A549 (cell line): ENCODE results near the gene ATP8A2. TPM values are rescaled to one million over a fixed set of nuclear protein-coding genes. Genes with fewer than 3 reads are reported as not detected.

ENCODE experiments used
- ATAC-seq, 2 experiments: fragments of 200-7000 bp in 1 of 2; fragments of >200 bp in 1 of 2; cut with Nextera tagmentation in 1 of 2; cut with Tn5 transposase in 1 of 2; 3 replicates each; pipeline versions ENCODE4 v1.8.0 to v1.9.1; 2018 to 2020; ENCODE audit warnings: mild to moderate bottlenecking in 1 of 2, moderate library complexity in 1 of 2
- CTCF ChIA-PET: fragments of 300-600 bp; sonication (Branson Sonifier 250); formaldehyde crosslinking; extraction: SDS; loops from one replicate; lab custom pipeline; 2021; ENCODE audit warnings: antibody characterized with exemption, inconsistent platforms; lab: Yijun Ruan, JAX
- POLR2A ChIA-PET: fragments of 350-600 bp; formaldehyde crosslinking; extraction: SDS; loops from one replicate; lab custom pipeline; 2021; ENCODE audit warnings: antibody characterized with exemption, inconsistent platforms; lab: Yijun Ruan, JAX
- DNase-seq, 2 experiments: peaks; one replicate each; pipeline versions ENCODE4 v3.0.0 to v3.0.0-alpha.2; 2011 to 2016; ENCODE audit warnings: low read depth in 1 of 2, low spot score in 1 of 2
- FAIRE-seq: peaks from 2 replicates; lab custom pipeline; 2011; peaks lifted over from hg19 to GRCh38; lab: Jason Lieb, UNC
- H3K27ac ChIP-seq, 2 experiments: fragments of >200 bp; sonication (Bioruptor Twin); formaldehyde crosslinking; 3 replicates each; pipeline ENCODE4 v1.5.1; 2016 to 2017
- H3K4me1 ChIP-seq: fragments of >200 bp; sonication (Bioruptor Twin); formaldehyde crosslinking; 3 replicates; pipeline ENCODE4 v1.6.1; 2016
- H3K4me2 ChIP-seq: fragments of >200 bp; sonication (Bioruptor Twin); formaldehyde crosslinking; 3 replicates; pipeline ENCODE4 v1.6.1; 2016
- H3K4me3 ChIP-seq: fragments of >200 bp; sonication (Bioruptor Twin); formaldehyde crosslinking; 3 replicates; pipeline ENCODE4 v1.5.1; 2016
- H3K9me3 ChIP-seq: fragments of >200 bp; sonication (Bioruptor Twin); formaldehyde crosslinking; 3 replicates; pipeline ENCODE4 v1.6.1; 2016
- ATOH8 ChIP-seq: fragments of 250-450 bp; sonication (Bioruptor Pico); IDR thresholded peaks from 2 replicates; pipeline ENCODE4 v1.5.0; 2020; ENCODE audit warnings: low read depth, mild to moderate bottlenecking, moderate library complexity
- BCL3 ChIP-seq: fragments of >200 bp; sonication (Bioruptor Twin); formaldehyde crosslinking; IDR thresholded peaks from 3 replicates; pipeline ENCODE4 v1.6.1; 2016
- CBX8 ChIP-seq: fragments of 200-600 bp; sonication (generic); IDR thresholded peaks from 2 replicates; pipeline ENCODE4 v1.6.1; 2016
- CHD2 ChIP-seq: fragments of 150-350 bp; IDR thresholded peaks from 2 replicates; pipeline ENCODE4 v1.6.1; 2014; ENCODE audit warnings: low read length; ENCODE audit not compliant: partially characterized antibody
- CHD4 ChIP-seq: fragments of 200-600 bp; sonication (generic); IDR thresholded peaks from 2 replicates; pipeline ENCODE4 v1.6.1; 2016; ENCODE audit warnings: antibody characterized with exemption, mild to moderate bottlenecking, borderline replicate concordance
- FOSB ChIP-seq: fragments of 250-450 bp; sonication (Bioruptor Pico); IDR thresholded peaks from 2 replicates; pipeline ENCODE4 v1.5.0; 2020; ENCODE audit warnings: mild to moderate bottlenecking, moderate library complexity
- FOSL2 ChIP-seq, 2 experiments: fragments of 450-650 bp in 1 of 2; fragments of >200 bp in 1 of 2; sonication (Bioruptor Twin) in 1 of 2; formaldehyde crosslinking; IDR thresholded peaks; 2 replicates each; pipeline versions ENCODE4 v1.5.0 to v1.6.1; 2016 to 2020; ENCODE audit warnings: mild to moderate bottlenecking in 1 of 2, moderate library complexity in 1 of 2
- FOXS1 ChIP-seq: fragments of 250-450 bp; sonication (Bioruptor Pico); IDR thresholded peaks from 2 replicates; pipeline ENCODE4 v1.5.0; 2020; ENCODE audit warnings: mild to moderate bottlenecking, moderate library complexity
- HMGXB4 ChIP-seq: fragments of 250-450 bp; sonication (Bioruptor Pico); IDR thresholded peaks from 2 replicates; pipeline ENCODE4 v1.5.0; 2021; ENCODE audit warnings: mild to moderate bottlenecking, moderate library complexity, borderline replicate concordance
- HOXA7 ChIP-seq: fragments of 250-450 bp; sonication (Bioruptor Pico); IDR thresholded peaks from 2 replicates; pipeline ENCODE4 v1.5.0; 2020; ENCODE audit warnings: mild to moderate bottlenecking, moderate library complexity
- HOXB13 ChIP-seq: fragments of 250-450 bp; sonication (Bioruptor Pico); IDR thresholded peaks from 2 replicates; pipeline ENCODE4 v1.5.0; 2020; ENCODE audit warnings: low read depth, mild to moderate bottlenecking, moderate library complexity
- JUN ChIP-seq, 2 experiments: fragments of >200 bp; sonication (Bioruptor Twin); formaldehyde crosslinking; IDR thresholded peaks; 2 replicates in 1 of 2; 3 replicates in 1 of 2; pipeline ENCODE4 v1.6.1; 2016 to 2017
- JUNB ChIP-seq: fragments of >200 bp; sonication (Bioruptor Twin); formaldehyde crosslinking; IDR thresholded peaks from 2 replicates; pipeline ENCODE4 v1.6.1; 2016
- MAZ ChIP-seq: fragments of 150-350 bp; IDR thresholded peaks from 2 replicates; pipeline ENCODE4 v1.6.1; 2014; ENCODE audit warnings: antibody characterized with exemption, low read depth, low read length, borderline replicate concordance
- NFE2L2 ChIP-seq: fragments of 150-350 bp; conservative IDR thresholded peaks from 2 replicates; pipeline ENCODE4 v1.6.1; 2014; ENCODE audit warnings: low read length
- NPAS2 ChIP-seq: fragments of 250-450 bp; sonication (Bioruptor Pico); IDR thresholded peaks from 2 replicates; pipeline ENCODE4 v1.8.0; 2022; ENCODE audit warnings: mild to moderate bottlenecking, moderate library complexity, borderline replicate concordance
- NR3C1 ChIP-seq: fragments of >200 bp; sonication (Bioruptor Twin); formaldehyde crosslinking; IDR thresholded peaks from 3 replicates; pipeline ENCODE4 v1.6.1; 2017
- PHF8 ChIP-seq: fragments of 200-600 bp; sonication (generic); IDR thresholded peaks from 2 replicates; pipeline ENCODE4 v1.6.1; 2016; ENCODE audit warnings: low read depth, mild to moderate bottlenecking, antibody characterized with exemption, moderate library complexity, borderline replicate concordance
- POLR2A ChIP-seq: IDR thresholded peaks from 2 replicates; pipeline ENCODE4 v1.6.1; 2012; ENCODE audit warnings: mild to moderate bottlenecking, low read length
- RAD21 ChIP-seq, 2 experiments: fragments of >200 bp in 1 of 2; sonication (Bioruptor Twin) in 1 of 2; formaldehyde crosslinking in 1 of 2; IDR thresholded peaks in 1 of 2; conservative IDR thresholded peaks in 1 of 2; 2 replicates in 1 of 2; 3 replicates in 1 of 2; pipeline ENCODE4 v1.6.1; 2012 to 2018; ENCODE audit warnings: inconsistent platforms in 1 of 2
- REST ChIP-seq: fragments of 200-600 bp; sonication (generic); IDR thresholded peaks from 2 replicates; pipeline ENCODE4 v1.6.1; 2016; ENCODE audit warnings: antibody characterized with exemption, mild to moderate bottlenecking, moderate library complexity
- USF2 ChIP-seq: fragments of 450-650 bp; IDR thresholded peaks from 2 replicates; pipeline ENCODE4 v1.6.1; 2014; ENCODE audit warnings: antibody characterized with exemption
- ZC3H11A ChIP-seq: fragments of 450-650 bp; IDR thresholded peaks from 2 replicates; pipeline ENCODE4 v1.6.1; 2014; ENCODE audit warnings: antibody characterized with exemption, mild to moderate bottlenecking
- ZFP36 ChIP-seq: fragments of 450-650 bp; IDR thresholded peaks from 2 replicates; pipeline ENCODE4 v1.6.1; 2014; ENCODE audit warnings: borderline replicate concordance; ENCODE audit not compliant: partially characterized antibody
- WGBS: methylation state at CpG from one replicate; pipeline ENCODE4 v1.1.6; 2017; ENCODE audit errors: missing lambda C conversion rate; 5-methylcytosine and 5-hydroxymethylcytosine counted together
- polyA plus RNA-seq, 4 experiments: library from polyadenylated mRNA; depleted of rRNA in 3 of 4; stranded (reverse); fragments of >200 nt; fragmentation: RNase III in 1 of 4; extraction: RNeasy Plus Mini Kit Qiagen cat#74134 plus additional on column Dnase treatment in 1 of 4; gene quantifications; 2 replicates in 3 of 4; 3 replicates in 1 of 4; pipeline ENCODE4 v1.2.3, GENCODE V29; 2011 to 2017

The ATP8A2 gene
- polyA plus RNA-seq, 2 of the 4 experiments (the other 2 are of a cell fraction), result 0.03 TPM; not detected in 1

- ChIA-PET CTCF (no interaction called here), POLR2A (no interaction called here)
- no peak overlapping the region for H3K4me2 ChIP-seq
- no peak for FAIRE-seq
- no peaks in the 10 kb centered on the region for H3K9me3 ChIP-seq
- H3K4me1 ChIP-seq, result no peaks in the 10 kb centered on the region
- TF ChIP-seq ZFP36 (no peak), CHD4 (no peak), USF2 (no peak), ZC3H11A (no peak), FOSB (CRISPR knock-in tag) (no peak), CBX8 (no peak), PHF8 (no peak)
- TF ChIP-seq, all 56 proteins: peak for 0
- Histone ChIP-seq H3K27ac (no peak overlapping the region), H3K4me3 (no peak overlapping the region)
- ATAC-seq (no peak), DNase-seq (no peak)
- WGBS, result 22% methylated on average over 2 of the region's 2 CpGs
Observed at GRCh38 chr13:25965596-25965995, 593.8 kb downstream of the ATP8A2 start.

GRCh38 chr13:25966086-25966485 is 594.3 kb downstream of the ATP8A2 start:
- TF ChIP-seq ZFP36 (no peak), NPAS2 (CRISPR knock-in tag) (no peak), NR3C1 (no peak), REST (no peak), JUNB (no peak), HOXA7 (CRISPR knock-in tag) (no peak), HMGXB4 (CRISPR knock-in tag) (no peak), MAZ (no peak), FOSB (CRISPR knock-in tag) (no peak), CHD2 (no peak), POLR2A (no peak), BCL3 (no peak), ATOH8 (CRISPR knock-in tag) (no peak), NFE2L2 (no peak), RAD21 (conservative IDR thresholded peaks at IDR 0.05 in 1 of 2, IDR thresholded peaks at IDR 0.05 in 1 of 2) (no peak), FOXS1 (CRISPR knock-in tag) (no peak), JUN (IDR thresholded peaks at IDR 0.05) (no peak), CHD4 (no peak), FOSL2 (IDR thresholded peaks at IDR 0.05) (no peak), FOSL2 (CRISPR knock-in tag; IDR thresholded peaks at IDR 0.05) (no peak), HOXB13 (CRISPR knock-in tag) (no peak)
- H3K27ac ChIP-seq, result no peak overlapping the region
- no peaks in the 10 kb centered on the region for H3K4me1 ChIP-seq
- FAIRE-seq (no peak), DNase-seq (no peak), ATAC-seq (no peak)
- 12% methylated on average over 4 of the region's 4 CpGs for WGBS
- CTCF ChIA-PET, result no interaction called here
- H3K4me3 ChIP-seq, result no peak overlapping the region
- POLR2A ChIA-PET, result no interaction called here
- H3K4me2 ChIP-seq, result no peak overlapping the region
- H3K9me3 ChIP-seq, result no peaks in the 10 kb centered on the region
